Kidney epithelial cell (primary cell): Measurements from ENCODE around the gene PDCD11. TPM values are rescaled to one million over a fixed set of nuclear protein-coding genes. Genes with fewer than 3 reads are reported as not detected.

Source experiments
- DNase-seq: peaks from one replicate; pipeline ENCODE4 v3.0.0-alpha.2; 2010; ENCODE audit warnings: low read depth
- H3K27me3 ChIP-seq: 2 replicates; pipeline ENCODE4 v1.6.0; 2011; ENCODE audit warnings: low read length; ENCODE audit not compliant: control insufficient read depth, insufficient read depth
- H3K36me3 ChIP-seq: 2 replicates; pipeline ENCODE4 v1.5.1; 2011; ENCODE audit warnings: low read length; ENCODE audit not compliant: control insufficient read depth, insufficient read depth
- H3K4me3 ChIP-seq: 2 replicates; pipeline ENCODE4 v1.5.1; 2011; ENCODE audit warnings: low read depth, mild to moderate bottlenecking, control low read depth, low read length
- CTCF ChIP-seq: IDR thresholded peaks from 2 replicates; pipeline ENCODE4 v1.5.1; 2011; ENCODE audit warnings: mild to moderate bottlenecking, moderate library complexity, low read length, control low read depth, inconsistent platforms; ENCODE audit not compliant: insufficient read depth, poor library complexity, severe bottlenecking
- total RNA-seq: library from RNA; depleted of rRNA; stranded (reverse); fragments of >200 nt; gene quantifications from 2 replicates; pipeline ENCODE4 v1.2.3, GENCODE V29; 2015

The PDCD11 gene
- total RNA-seq, 1 donor from 2014 or later, result 53.0 TPM

GRCh38 chr10:103454026-103454425 lies 57.6 kb downstream of the PDCD11 start:
- no peak for TF ChIP-seq CTCF

GRCh38 chr10:103455235-103455634 lies 58.8 kb downstream of the PDCD11 start:
- Histone ChIP-seq H3K36me3 (no peaks in the 10 kb centered on the region), H3K4me3 (no peak overlapping the region), H3K27me3 (peaks cover 3% of the 10 kb centered on the region)
- DNase-seq, result no peak
- no peak for TF ChIP-seq CTCF

More at GRCh38 chr10:103454026-103454425, 57.6 kb downstream of the PDCD11 start:
- Histone ChIP-seq H3K4me3 (no peak overlapping the region), H3K36me3 (peaks cover 2% of the 10 kb centered on the region), H3K27me3 (no peaks in the 10 kb centered on the region)
- DNase-seq, result no peak

DNA sequence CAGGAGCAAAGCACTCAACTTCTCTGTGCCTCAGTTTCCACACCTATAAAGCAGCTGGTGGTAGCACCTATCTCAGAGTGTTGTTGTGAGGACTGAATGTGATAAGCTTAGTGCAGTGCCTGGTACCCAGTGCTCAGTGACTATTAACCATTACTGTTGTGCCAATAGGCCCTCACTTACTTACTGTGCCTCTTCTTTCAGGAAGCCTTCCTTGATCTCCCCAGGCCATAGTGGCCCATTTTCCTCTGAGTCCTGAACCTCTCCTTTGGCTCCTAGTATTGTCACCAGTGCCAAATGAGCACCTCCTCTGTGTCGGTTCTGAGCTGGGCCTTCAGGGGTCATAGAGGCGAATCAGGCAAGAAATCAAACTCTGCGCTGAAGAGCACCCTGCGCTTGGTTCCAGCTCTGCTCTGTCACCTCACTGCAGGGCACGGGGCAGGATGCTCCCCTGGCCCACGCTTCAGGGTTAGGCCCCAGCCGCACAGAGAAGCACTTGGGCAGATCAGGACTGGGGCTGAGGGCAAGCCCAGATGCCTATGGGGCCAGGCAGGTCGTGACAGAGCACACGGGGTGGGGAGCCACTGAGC lies 59.7 kb downstream of the PDCD11 start:
- H3K4me3 ChIP-seq, result no peak overlapping the region
- no peaks in the 10 kb centered on the region for H3K36me3 ChIP-seq
- H3K27me3 ChIP-seq, result peaks cover 5% of the 10 kb centered on the region
- TF ChIP-seq CTCF, result no peak
- no peak for DNase-seq

GRCh38 chr10:103457176-103457712 lies 60.8 kb downstream of the PDCD11 start:
- Histone ChIP-seq H3K27me3 (peaks cover 5% of the 10 kb centered on the region), H3K4me3 (no peak overlapping the region), H3K36me3 (no peaks in the 10 kb centered on the region)
- DNase-seq, result no peak
- no peak for TF ChIP-seq CTCF

- H3K36me3 ChIP-seq, result no peaks in the 10 kb centered on the region
- no peak for DNase-seq
- no peak overlapping the region for H3K4me3 ChIP-seq
- TF ChIP-seq CTCF, result no peak
- H3K27me3 ChIP-seq, result peaks cover 5% of the 10 kb centered on the region
Measured at GRCh38 chr10:103457896-103458583, 61.6 kb downstream of the PDCD11 start.
